GM19328 (cell line): ENCODE data around the gene PREX1.
"Not testable (repeated sequence)": the region's sequence is repeated elsewhere in the genome, so short reads cannot be mapped to it uniquely, and the experiment has no call there.

ENCODE experiments used
- ATAC-seq: cut with Tn5 transposase; IDR thresholded peaks from one replicate; pipeline ENCODE4 v1.9.1; 2021; ENCODE audit warnings: mild to moderate bottlenecking, moderate library complexity; ENCODE audit not compliant: unreplicated experiment

PREX1 gene

DNA sequence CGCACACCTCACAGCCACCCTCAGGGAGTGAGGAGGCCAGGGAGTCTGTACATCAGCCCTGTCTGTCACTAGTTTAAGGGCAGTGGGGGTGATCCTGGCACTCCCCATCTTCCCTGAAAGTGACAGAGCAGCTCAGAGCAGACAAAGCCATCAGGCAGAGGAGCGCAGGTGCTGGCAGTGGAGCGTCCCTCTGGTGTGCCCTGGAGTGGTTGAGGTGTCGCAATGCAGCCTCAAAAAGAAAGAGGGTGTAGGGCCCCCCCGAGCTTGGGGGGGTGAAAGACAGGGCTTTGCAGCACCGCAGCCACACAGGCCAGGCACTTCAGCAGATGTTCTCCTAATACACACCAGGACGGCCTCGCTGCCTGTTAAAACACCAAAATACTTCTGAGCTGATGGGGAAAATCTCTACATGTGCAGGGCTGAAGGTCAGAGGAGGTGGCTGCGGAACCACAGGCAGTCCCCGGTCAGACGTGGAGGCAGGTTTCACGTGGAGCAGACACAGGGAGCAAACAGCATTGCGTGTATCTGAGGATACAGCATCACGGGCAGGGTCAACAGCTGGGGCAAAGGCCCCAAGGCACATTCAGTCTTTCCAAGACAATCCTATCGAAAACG is 69.5 kb downstream of the PREX1 start:
- no peak for ATAC-seq

DNA sequence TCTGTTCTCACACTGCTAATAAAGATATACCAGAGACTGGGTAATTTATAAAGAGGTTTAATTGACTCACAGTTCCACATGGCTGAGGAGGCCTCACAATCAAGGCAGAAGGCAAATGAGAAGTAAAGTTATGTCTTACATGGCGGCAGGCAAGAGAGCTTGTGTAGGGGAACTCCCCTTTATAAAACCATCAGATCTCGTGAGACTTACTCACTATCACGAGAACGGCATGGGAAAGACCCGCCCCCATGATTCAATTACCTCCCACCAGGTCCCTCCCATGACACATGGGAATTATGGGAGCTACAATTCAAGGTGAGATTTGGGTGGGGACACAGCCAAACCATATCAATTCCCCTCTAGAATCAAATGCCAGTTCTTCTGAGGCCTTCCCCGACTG is 71.0 kb downstream of the PREX1 start:
- not testable (repeated sequence) for ATAC-seq

DNA sequence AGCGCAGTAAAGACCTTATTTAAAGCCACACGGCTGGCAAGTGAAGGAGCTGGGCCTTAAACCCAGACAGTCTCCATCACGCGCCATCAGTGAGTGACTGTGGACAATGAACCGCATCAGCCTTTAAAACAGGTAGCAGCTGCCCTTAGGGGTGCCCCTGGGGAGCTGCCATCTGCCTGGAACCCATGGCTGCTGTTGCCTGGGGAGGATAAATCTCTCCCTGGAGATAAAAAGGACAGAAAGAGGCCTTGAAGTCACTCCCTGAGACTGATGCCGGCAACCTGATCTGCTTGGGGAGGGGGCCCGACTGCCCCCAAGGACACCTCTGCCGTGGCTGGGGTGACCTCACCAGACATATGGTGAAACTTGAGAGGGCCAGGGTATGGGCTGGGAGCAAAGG is 73.5 kb downstream of the PREX1 start:
- ATAC-seq: no peak

DNA sequence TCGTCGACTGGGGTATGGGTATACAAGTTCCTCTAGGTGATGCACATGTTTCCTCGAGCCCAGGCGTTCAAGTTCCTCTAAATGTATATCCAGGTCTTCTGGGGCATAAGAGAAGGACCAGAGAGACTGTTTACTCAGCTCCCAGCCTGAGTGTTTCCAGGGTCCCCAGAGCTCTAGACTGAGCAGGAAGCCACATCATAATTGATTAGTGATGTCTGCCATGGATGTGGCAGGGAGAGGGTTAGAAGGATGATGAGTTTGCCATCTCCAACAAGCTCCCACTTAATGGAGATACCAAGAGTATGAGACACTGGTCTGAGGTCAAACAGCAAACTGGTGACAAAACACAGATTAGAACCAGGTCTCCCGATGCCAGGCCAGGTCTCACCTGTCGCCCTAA is 74.8 kb downstream of the PREX1 start:
- no peak for ATAC-seq

DNA sequence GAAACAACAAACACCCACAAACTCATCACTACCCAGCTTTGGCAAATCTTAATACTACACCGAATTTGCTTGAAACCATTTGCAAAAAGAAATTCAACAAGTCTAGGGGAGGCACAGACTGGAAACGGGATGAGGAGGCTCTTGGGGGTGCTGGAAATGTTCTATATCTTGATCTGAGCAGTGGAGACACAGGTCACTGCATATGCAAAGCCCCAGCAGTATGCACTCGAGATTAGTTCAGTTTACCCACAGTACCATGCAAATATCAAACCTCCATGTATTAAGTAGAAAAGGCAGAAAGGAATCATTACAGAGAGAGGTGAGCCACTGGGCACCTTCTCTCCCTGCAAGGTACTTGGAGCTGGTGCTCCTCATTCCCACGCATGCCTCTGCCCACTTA is 75.9 kb downstream of the PREX1 start:
- no peak for ATAC-seq

DNA sequence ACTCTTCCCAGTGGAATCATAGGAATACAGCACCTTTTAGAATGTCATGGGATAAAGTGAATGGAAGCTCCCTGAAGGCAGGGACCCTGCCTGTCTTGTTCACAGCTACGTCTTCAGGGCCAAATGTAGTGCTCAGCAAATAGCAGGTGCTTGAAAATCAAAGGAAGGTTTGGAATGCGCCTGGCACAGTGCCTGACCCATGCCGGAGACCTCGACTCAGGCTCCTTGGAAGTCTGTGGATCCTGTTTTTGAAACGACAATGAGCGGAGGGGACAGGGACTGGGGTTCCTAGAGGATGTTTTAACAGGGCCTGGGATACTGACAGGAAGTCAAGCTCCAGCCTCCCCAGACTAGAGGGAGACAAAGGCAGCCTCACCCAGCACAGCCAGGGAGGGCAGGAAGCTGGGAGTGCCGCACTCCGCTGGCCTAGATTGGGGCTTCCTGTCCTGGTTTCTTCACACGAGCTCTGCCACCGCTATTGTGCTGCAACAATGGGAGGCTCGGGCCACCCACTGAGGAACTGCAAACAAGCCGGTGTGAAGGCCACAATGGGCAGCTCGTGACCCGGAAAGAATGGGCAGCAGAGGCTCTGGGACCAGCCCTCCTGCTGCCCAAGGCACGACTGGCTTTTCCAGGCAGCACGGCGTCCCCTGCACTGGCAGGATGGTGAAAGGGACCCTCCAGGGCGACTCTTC is 76.7 kb downstream of the PREX1 start:
- ATAC-seq: no peak

DNA sequence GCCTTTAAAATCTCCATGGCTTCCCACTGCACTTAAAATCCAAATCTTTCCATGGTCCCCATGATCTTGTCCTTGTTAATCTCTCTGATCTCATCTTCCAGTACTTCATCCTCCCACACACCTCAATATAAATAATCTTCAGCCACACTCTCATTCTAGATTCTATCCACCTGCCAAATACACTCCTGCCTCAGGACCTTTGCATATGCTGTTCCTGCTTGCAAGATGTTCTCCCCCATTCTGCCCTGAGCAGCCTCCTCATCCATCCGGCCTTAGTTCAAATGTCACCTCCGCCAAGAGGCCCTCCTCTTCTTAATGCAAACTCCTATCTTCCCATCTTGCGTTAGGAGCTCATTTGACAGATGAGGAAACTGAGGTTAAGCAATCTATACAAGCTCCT is 77.4 kb downstream of the PREX1 start:
- ATAC-seq: no peak

DNA sequence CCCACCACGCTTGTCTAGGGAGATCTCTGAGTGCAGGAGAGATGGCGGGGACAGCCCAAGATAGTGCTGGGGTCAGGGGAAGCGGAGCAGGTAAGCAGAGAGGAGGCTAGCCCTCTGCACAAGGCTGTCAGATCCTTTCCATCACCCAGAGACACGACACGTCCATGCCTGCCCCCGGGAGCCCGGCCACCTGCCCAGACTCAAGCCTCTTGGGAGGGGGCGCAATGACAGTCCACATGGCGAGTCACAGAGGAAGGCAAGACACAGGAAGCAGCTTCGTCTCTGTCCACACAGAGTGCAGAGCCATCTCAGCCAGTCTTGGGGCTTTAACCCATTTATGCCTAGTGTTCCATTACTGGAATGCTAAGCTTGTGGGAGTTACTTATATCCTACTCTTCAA is 78.4 kb downstream of the PREX1 start:
- no peak for ATAC-seq

DNA sequence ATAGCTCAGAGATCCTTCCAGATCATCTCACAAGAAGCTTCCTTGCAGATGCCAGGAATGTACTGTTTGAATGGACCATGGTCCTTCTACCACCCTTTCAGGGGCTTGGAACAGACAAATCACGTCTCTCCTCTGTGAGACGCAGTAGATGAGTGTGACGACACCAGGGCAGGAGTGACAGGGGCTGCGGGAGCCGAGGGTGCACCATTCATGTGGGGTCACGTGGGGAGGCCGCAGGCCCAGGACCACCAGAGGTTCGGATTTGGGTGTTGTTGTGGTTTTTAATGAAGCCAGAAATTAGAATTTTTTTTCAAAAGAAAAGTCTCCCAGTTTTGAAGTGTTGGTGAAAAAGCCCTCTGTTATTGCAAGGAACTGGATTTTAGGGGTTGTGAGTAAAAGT is 79.2 kb downstream of the PREX1 start:
- ATAC-seq: no peak

DNA sequence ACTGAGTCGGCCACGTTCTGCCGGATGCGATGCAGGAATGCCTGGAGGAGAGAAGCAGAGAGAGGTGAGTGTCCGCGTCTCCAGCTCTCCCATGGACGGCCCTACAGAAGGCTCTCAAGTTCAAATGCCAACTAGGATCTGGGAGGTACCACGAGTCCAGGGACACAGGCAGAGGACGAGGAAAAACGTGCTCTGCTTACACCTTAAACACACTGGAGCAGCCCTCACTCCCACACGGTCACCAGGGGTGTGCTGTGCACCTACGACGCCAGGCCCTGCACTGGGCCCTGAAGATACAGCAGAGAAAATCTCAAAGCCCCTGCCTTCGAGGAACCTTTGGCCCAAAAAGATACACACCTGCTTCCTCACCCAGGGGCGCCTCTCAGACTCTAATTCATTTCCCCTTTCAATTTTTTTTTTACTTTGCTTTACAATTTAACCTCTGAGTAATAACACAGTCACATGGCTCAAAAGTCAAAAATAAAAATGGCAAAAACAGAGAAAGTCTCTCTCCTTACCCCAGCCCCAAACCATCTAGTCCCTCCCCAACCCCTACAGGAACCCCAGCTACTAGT is 79.9 kb downstream of the PREX1 start:
- no peak for ATAC-seq

DNA sequence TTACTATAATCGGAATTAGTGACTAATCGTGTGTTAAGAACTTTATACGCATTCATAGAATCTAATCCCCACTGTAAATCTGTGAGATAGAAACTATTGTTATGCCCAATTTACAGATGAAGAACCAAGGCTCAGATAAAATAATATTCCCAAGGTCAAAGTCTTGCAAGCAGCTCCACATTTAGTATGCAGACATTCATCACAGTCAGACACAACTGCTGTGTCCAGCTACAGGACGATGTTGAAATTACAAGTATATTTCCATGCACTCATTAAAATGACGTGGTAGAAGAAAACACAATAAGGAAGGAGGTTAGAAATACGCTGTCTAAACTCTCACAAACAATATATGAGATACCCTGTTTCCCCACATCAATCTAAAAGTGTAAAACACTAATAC is 82.5 kb downstream of the PREX1 start:
- ATAC-seq: no peak

DNA sequence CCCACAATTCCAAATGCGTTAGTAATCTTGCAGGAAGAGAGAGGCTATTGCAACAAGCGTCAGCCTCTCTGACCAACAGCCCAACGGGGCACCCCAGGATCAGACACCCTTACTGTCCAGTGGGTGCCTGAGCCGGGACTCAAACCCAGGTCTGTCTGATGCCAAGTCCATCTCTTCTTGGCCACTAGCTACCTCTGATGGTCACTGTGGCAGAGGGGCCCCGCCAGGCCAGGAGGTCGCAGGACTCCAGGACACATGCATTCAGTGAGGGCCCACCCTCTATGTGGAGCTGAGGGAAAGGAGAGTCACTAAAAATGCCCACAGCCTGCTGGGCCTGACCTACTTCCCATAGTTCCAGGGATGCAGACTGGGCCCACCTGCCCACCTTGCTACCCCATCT is 83.3 kb downstream of the PREX1 start:
- ATAC-seq: no peak

DNA sequence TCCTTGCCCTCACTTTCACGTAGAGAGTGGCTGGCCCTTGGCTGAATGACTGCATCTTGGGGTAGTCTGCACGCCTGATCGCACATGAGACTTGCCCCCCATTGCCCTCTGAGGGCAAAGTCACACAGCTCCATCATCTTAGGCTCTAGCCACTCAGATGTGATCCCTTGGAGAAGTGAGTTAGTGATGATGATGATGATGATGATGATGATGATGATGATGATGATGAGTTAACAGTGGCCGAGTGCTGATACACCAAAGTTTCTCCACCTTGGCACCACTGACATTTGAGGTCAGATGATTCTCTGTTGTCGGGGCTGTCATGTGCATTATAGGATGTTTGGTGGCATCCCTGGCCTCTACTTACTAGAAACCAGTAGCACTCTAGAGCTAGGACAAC is 84.0 kb downstream of the PREX1 start:
- ATAC-seq: no peak

DNA sequence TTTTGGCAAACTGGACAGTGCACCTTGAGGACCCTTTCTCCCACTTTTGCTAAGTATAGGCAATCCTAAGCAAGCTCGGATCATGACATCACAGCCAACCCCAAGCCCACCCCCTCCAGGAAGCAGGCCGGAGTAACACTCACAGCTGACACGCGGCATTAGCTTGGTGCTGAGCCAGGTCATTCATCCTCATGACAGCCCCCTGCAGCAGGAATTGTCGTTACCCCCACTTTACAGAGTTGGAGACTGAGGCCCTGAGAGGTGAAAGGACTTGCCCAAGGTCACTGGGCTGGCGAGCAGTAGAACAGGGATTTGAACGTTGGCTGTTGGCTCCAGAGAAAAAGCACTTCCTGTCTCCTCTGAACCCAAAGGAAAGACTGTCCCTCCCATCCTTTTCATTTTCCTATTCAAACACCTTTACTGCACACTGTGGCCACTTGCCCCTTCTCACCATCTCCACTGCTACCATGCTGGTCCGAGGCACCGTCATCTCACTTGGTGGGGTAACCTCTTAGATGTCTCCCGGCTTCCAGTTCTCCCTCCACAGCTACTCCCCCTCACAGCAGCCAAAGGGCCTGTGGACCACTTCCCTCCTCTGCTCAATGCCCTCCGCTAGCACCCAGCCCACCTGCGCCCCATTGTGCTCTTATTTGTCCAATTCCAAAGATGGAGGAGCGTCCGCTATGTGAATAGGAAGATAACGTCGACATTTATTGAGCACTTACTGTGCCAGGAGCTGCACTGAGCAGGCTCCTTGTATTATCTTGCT is 84.7 kb downstream of the PREX1 start:
- no peak for ATAC-seq

DNA sequence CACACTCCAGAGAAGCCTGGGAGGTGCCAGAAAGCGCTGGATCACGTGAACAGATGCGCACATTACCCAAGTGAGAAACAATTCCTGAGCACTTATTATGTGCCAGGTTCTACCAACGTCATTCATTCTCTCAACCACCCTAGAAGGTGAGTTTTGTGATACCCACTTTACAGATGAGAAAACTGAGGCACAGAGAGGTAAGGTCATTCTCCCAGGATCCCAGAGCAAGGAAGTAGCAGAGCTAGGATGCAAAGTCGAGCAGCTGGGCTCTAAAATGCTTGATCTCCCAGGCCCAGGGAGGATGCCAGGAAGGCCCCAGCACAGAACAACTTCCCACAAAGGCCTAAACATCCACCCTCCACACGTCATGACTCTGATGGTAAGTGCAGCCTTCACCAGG is 85.6 kb downstream of the PREX1 start:
- ATAC-seq: no peak

DNA sequence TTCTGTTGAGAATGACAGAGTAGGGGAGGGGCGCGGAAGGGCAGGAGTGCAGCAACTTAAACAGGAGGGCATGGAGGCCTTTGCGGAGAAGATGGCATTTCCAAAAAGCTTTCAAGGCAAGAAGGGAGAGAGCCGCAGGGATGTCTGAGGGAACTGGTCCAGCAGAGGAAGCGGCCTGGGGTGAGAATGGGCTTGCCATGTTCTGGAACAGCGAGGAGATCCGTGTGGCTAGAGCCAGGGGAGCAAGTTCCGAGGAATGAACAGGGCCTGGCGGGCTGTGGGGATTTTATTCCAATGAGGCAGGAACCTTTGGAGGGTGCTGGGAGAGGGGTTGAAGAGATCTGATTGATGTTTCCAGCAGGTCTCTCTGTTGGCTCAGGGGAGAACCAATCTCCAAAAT is 86.1 kb downstream of the PREX1 start:
- no peak for ATAC-seq

DNA sequence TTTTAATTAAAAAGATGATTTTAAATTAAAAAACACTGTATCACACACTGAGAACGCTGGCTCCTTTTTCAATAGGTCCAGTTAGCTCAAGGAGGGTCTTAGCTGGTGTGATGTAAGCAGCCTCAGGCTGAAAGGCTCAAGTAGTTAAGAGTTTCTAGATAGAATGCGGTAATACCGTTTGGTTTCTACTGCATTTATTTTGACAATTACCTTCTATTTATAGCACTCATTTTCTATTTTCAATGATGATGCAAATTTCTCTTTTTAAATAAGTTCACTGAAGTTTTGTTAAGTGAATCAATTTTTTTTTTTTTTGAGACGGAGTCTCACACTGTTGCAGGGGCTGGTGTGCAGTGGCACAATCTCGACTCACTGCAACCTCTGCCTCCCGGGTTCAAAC is 87.1 kb downstream of the PREX1 start:
- peak; percentile 42 for ATAC-seq

DNA sequence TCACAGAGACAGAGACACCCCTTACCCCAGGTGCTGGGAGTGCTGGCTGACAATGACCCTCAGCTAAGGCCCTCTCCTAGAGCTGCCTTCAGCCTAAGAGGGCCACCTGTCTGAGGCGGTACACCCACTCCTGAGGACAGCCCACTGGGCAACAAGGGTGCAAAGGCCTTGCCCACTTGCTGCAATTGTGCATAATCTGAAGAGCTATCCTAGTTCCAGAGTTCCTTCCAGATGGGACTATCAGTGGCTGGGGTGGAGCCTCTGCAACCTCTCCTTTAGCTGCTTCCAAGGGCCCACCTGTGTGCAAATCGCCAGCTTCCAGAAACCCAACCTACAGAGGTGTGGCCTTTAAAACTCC is 87.5 kb downstream of the PREX1 start:
- no peak for ATAC-seq

DNA sequence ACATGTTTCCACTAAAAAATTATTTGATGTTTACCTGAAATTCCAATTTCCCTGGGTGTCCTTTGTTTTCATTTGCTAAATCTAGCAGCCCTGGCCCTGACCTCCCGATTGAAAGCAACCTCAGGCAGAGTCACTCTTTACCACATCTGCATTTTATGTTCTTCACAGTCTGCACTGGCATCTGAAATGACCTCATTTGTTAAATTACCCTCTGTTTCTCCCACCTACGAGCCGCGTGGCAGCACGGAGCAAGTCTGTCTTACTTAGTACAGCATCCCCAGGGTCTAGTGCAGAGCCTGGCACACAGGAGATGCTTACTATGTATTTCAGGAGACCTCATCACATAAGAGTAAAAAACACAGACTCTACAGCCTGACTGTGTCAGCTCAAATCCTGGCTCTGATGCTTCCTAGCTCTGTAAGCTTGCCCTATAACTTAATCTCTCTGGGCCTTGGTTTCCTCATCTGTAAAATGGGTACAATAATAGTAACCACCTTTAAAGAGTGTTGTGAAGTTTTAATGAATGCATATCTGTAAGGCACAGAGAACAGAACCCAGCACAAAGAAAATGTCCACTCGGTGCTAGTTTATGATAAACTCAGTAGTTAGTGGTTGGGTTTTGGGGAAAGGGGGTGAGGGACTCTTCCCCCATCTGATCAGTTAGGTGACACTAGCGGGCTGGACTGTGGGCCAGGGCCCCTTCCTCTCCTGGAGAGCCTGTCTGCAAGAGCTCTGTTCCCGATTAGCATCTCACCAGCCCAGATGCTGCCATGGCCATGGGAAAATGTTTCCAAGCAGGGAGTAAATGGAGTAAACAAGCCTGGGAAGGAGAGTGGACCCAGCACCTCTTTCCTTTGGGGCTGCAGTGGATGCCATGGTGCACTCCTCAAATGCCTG is 88.2 kb downstream of the PREX1 start:
- no peak for ATAC-seq

DNA sequence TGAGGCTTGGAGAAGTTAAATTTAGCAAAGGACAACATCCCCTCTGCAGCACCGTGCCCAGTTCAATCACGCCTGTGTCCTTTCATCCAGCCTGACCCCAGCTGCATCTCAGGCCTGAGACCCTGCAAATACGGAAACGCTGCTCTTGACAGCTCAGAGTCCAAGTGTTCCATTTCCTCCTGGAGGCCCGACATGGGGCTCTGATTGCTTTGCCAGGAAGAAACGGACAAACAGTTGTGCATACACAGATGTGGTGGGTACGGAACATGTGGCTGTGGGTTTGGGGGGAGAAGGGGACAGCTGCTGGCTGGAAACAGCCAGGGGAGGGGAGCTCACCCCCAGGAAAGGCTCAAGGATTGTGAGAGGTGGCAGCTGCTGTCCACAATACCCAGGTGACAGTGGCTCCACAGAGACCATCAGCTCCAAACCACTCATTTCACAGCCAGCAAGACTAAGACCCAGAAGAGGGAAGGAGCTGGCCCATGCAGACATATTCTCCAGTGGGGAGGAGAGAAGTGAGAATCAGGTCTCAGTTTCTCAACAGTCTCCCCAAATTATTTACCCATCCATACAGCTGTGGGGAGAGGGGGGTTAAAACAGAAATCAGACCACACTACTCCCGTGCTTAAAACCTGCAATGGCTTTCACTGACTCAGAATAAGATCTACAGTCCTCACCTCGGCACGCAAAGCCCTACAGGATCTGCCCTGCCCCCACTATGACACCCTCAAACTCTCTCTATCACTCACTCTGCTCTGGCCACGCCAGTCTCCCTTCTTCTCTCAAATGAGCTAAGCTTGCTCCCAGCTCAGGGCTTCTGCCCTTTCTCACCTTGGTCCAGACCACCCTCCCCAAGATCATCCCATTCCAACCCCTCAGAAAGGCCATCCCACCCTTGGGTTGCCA is 89.1 kb downstream of the PREX1 start:
- peak; percentile 49 for ATAC-seq
